BLaER1 treated with 17β-estradiol and CSF1 and Interleukin-3, amounts not matched to agents 10 nM and 100 nM (cell line): ENCODE data around the gene CEP350.
"Not testable (repeated sequence)": the region's sequence is repeated elsewhere in the genome, so short reads cannot be mapped to it uniquely, and the experiment has no call there.

Experiments used
- H3K27ac ChIP-seq, 11 experiments: shearing (Covaris generic); formaldehyde crosslinking; 2 replicates each; pipeline ENCODE4 v1.8.1; 2022
- H3K27me3 ChIP-seq, 11 experiments: shearing (Covaris generic); formaldehyde crosslinking; 2 replicates each; pipeline ENCODE4 v1.8.1; 2022
- H3K36me3 ChIP-seq, 11 experiments: shearing (Covaris generic); formaldehyde crosslinking; 2 replicates each; pipeline ENCODE4 v1.8.1; 2022
- H3K4me1 ChIP-seq, 10 experiments: shearing (Covaris generic); formaldehyde crosslinking; 2 replicates each; pipeline ENCODE4 v1.8.1; 2022
- H3K4me2 ChIP-seq, 11 experiments: shearing (Covaris generic); formaldehyde crosslinking; 2 replicates each; pipeline ENCODE4 v1.8.1; 2022
- H3K4me3 ChIP-seq, 10 experiments: shearing (Covaris generic); formaldehyde crosslinking; 2 replicates each; pipeline ENCODE4 v1.8.1; 2022
- H3K9ac ChIP-seq, 11 experiments: shearing (Covaris generic); formaldehyde crosslinking; 2 replicates each; pipeline ENCODE4 v1.8.1; 2022
- H3K9me3 ChIP-seq, 11 experiments: shearing (Covaris generic); formaldehyde crosslinking; replicated peaks in 1 of 11; 2 replicates each; pipeline ENCODE4 v1.8.1; 2022
- H4K20me1 ChIP-seq, 11 experiments: shearing (Covaris generic); formaldehyde crosslinking; 2 replicates each; pipeline ENCODE4 v1.8.1; 2022
- Cebpa-rat ChIP-seq, 11 experiments: shearing (Covaris generic); IDR thresholded peaks; 2 replicates each; pipeline ENCODE4 v1.8.1; 2022

Gene CEP350

GRCh38 chr1:180130651-180131050 is 176.0 kb downstream of the CEP350 start:
- peak overlapping the region in 3 of 11 experiments; percentile 29 to 54 (median 33); a peak in 2 of 22 replicates for H3K27ac ChIP-seq
- no peak overlapping the region for H3K9ac ChIP-seq
- peaks cover 0 to 6% (median 0%) of the 10 kb centered on the region in 10 experiments; a peak in 1 of 20 replicates for H3K4me1 ChIP-seq
- H3K9me3 ChIP-seq, result peaks cover 0 to 6% (median 0%) of the 10 kb centered on the region in 11 experiments; a peak in 2 of 22 replicates
- H3K27me3 ChIP-seq, result no peaks in the 10 kb centered on the region
- no peak overlapping the region for H3K4me2 ChIP-seq
- no peaks in the 10 kb centered on the region for H3K36me3 ChIP-seq
- no peaks in the 10 kb centered on the region for H4K20me1 ChIP-seq
- no peak overlapping the region for H3K4me3 ChIP-seq
- no peak for TF ChIP-seq Cebpa-rat (IDR thresholded peaks at IDR 0.05)

- H3K4me1 ChIP-seq, result peaks cover 0 to 6% (median 0%) of the 10 kb centered on the region in 10 experiments; a peak in 1 of 20 replicates
Observed at GRCh38 chr1:180131510-180131909, 176.9 kb downstream of the CEP350 start.

GRCh38 chr1:180133193-180133592 is 178.6 kb downstream of the CEP350 start:
- H3K4me3 ChIP-seq, result no peak overlapping the region
- no peaks in the 10 kb centered on the region for H4K20me1 ChIP-seq
- H3K4me1 ChIP-seq, result peaks cover 0 to 6% (median 0%) of the 10 kb centered on the region in 10 experiments; a peak in 1 of 20 replicates
- H3K9me3 ChIP-seq, result peaks cover 0 to 8% (median 0%) of the 10 kb centered on the region in 11 experiments; a peak in 5 of 22 replicates
- H3K27me3 ChIP-seq, result no peaks in the 10 kb centered on the region
- no peak overlapping the region for H3K9ac ChIP-seq
- H3K4me2 ChIP-seq, result no peak overlapping the region
- H3K36me3 ChIP-seq, result no peaks in the 10 kb centered on the region
- no peak for TF ChIP-seq Cebpa-rat (IDR thresholded peaks at IDR 0.05)
- no peak overlapping the region for H3K27ac ChIP-seq

More at GRCh38 chr1:180131510-180131909, 176.9 kb downstream of the CEP350 start:
- Histone ChIP-seq H3K9me3 (peaks cover 0 to 6% (median 0%) of the 10 kb centered on the region in 11 experiments; a peak in 4 of 22 replicates), H3K27me3 (no peaks in the 10 kb centered on the region), H4K20me1 (no peaks in the 10 kb centered on the region), H3K36me3 (no peaks in the 10 kb centered on the region), H3K4me2 (no peak overlapping the region; a peak in 2 of 22 replicates), H3K4me3 (no peak overlapping the region), H3K27ac (peak overlapping the region in 3 of 11 experiments; percentile 29 to 54 (median 43); a peak in 7 of 22 replicates), H3K9ac (no peak overlapping the region)
- TF ChIP-seq Cebpa-rat (IDR thresholded peaks at IDR 0.05), result peak in 3 of 11 experiments; percentile 17 to 47 (median 40); a peak in 2 of 22 replicates

- H3K9ac ChIP-seq, H3K4me3 ChIP-seq, H3K4me2 ChIP-seq: not testable (repeated sequence)
Observed at GRCh38 chr1:180133688-180134087, 179.1 kb downstream of the CEP350 start.

GRCh38 chr1:180135535-180135934 is 180.9 kb downstream of the CEP350 start:
- Histone ChIP-seq H3K9me3 (peaks cover 0 to 8% (median 0%) of the 10 kb centered on the region in 11 experiments; a peak in 5 of 22 replicates), H3K9ac (no peak overlapping the region), H4K20me1 (no peaks in the 10 kb centered on the region), H3K4me2 (no peak overlapping the region), H3K4me3 (no peak overlapping the region), H3K4me1 (peaks cover 0 to 6% (median 0%) of the 10 kb centered on the region in 10 experiments; a peak in 1 of 20 replicates), H3K36me3 (no peaks in the 10 kb centered on the region), H3K27ac (no peak overlapping the region), H3K27me3 (no peaks in the 10 kb centered on the region)
- TF ChIP-seq Cebpa-rat (IDR thresholded peaks at IDR 0.05), result no peak

More at GRCh38 chr1:180133688-180134087, 179.1 kb downstream of the CEP350 start:
- not testable (repeated sequence) for H4K20me1 ChIP-seq, H3K27ac ChIP-seq, H3K27me3 ChIP-seq, H3K36me3 ChIP-seq, H3K9me3 ChIP-seq, H3K4me1 ChIP-seq

- Histone ChIP-seq H3K4me2 (no peak overlapping the region), H3K9me3 (peaks cover 0 to 8% (median 0%) of the 10 kb centered on the region in 11 experiments; a peak in 3 of 22 replicates), H3K36me3 (no peaks in the 10 kb centered on the region), H3K4me3 (no peak overlapping the region), H3K27me3 (no peaks in the 10 kb centered on the region), H3K9ac (no peak overlapping the region), H3K4me1 (peaks cover 0 to 6% (median 0%) of the 10 kb centered on the region in 10 experiments; a peak in 1 of 20 replicates), H4K20me1 (no peaks in the 10 kb centered on the region), H3K27ac (no peak overlapping the region)
- TF ChIP-seq Cebpa-rat (IDR thresholded peaks at IDR 0.05), result no peak
Observed at GRCh38 chr1:180136331-180136967, 181.8 kb downstream of the CEP350 start.

GRCh38 chr1:180136968-180137356 is 182.4 kb downstream of the CEP350 start:
- Histone ChIP-seq H3K9me3 (peaks cover 0 to 8% (median 0%) of the 10 kb centered on the region in 11 experiments; a peak in 3 of 22 replicates), H3K36me3 (no peaks in the 10 kb centered on the region), H3K4me2 (no peak overlapping the region), H3K27me3 (no peaks in the 10 kb centered on the region), H3K9ac (no peak overlapping the region), H3K4me3 (no peak overlapping the region), H3K4me1 (0 out of 20 replicates have a peak, but pooled peaks cover 0 to 4% (median 0%) of the 10 kb centered on the region in 10 experiments), H3K27ac (no peak overlapping the region), H4K20me1 (no peaks in the 10 kb centered on the region)
- TF ChIP-seq Cebpa-rat (IDR thresholded peaks at IDR 0.05), result no peak

- no peaks in the 10 kb centered on the region for H3K4me1 ChIP-seq
- H3K27me3 ChIP-seq, result no peaks in the 10 kb centered on the region
- no peak overlapping the region for H3K4me3 ChIP-seq
- no peak overlapping the region for H3K4me2 ChIP-seq
- no peak overlapping the region for H3K27ac ChIP-seq
- no peaks in the 10 kb centered on the region for H3K36me3 ChIP-seq
- H3K9me3 ChIP-seq, result peaks cover 0 to 8% (median 0%) of the 10 kb centered on the region in 11 experiments; a peak in 3 of 22 replicates
- no peak for TF ChIP-seq Cebpa-rat (IDR thresholded peaks at IDR 0.05)
- no peaks in the 10 kb centered on the region for H4K20me1 ChIP-seq
- no peak overlapping the region for H3K9ac ChIP-seq
Observed at GRCh38 chr1:180137776-180138175, 183.2 kb downstream of the CEP350 start.

GRCh38 chr1:180141381-180141934 is 186.8 kb downstream of the CEP350 start:
- Histone ChIP-seq H3K4me2 (no peak overlapping the region), H3K4me1 (no peaks in the 10 kb centered on the region), H3K27me3 (no peaks in the 10 kb centered on the region), H3K36me3 (no peaks in the 10 kb centered on the region), H3K4me3 (no peak overlapping the region), H3K9ac (no peak overlapping the region), H3K27ac (no peak overlapping the region), H3K9me3 (peaks cover 0 to 7% (median 0%) of the 10 kb centered on the region in 11 experiments; a peak in 3 of 22 replicates), H4K20me1 (no peaks in the 10 kb centered on the region)
- no peak for TF ChIP-seq Cebpa-rat (IDR thresholded peaks at IDR 0.05)
